Spleen (tissue), 11 donors: Measurements from ENCODE around the gene EPB41L4B. TPM values are rescaled to one million over a fixed set of nuclear protein-coding genes. Genes with fewer than 3 reads are reported as not detected.

Source experiments
- DNase-seq: peaks from one replicate; pipeline ENCODE4 v3.0.0-alpha.2; 2020
- H3K27ac ChIP-seq, 8 donors: fragments of 200-600 bp; sonication (generic) in 7 of 8; 1 replicate in 4 of 8; 2 replicates in 4 of 8; pipeline versions ENCODE4 v1.5.0 to v1.8.0; 2016 to 2021; ENCODE audit warnings: inconsistent platforms in 4 of 8, mild to moderate bottlenecking in 4 of 8, moderate library complexity in 1 of 8
- H3K27me3 ChIP-seq, 7 donors: fragments of 200-600 bp; sonication (generic) in 6 of 7; replicated peaks in 1 of 7; 1 replicate in 4 of 7; 2 replicates in 3 of 7; pipeline versions ENCODE4 v1.5.0 to v1.8.0; 2016 to 2021; ENCODE audit warnings: inconsistent platforms in 3 of 7, mild to moderate bottlenecking in 1 of 7
- H3K36me3 ChIP-seq, 6 donors: fragments of 200-600 bp; sonication (generic) in 5 of 6; 1 replicate in 4 of 6; 2 replicates in 2 of 6; pipeline versions ENCODE4 v1.5.0 to v1.8.0; 2016 to 2021; ENCODE audit warnings: inconsistent platforms in 2 of 6
- H3K4me1 ChIP-seq, 6 donors: fragments of 200-600 bp; sonication (generic) in 5 of 6; 1 replicate in 3 of 6; 2 replicates in 3 of 6; pipeline versions ENCODE4 v1.5.0 to v1.8.0; 2016 to 2021; ENCODE audit warnings: inconsistent platforms in 3 of 6
- H3K4me3 ChIP-seq, 8 donors: fragments of 200-600 bp; sonication (generic) in 7 of 8; 1 replicate in 4 of 8; 2 replicates in 4 of 8; pipeline versions ENCODE4 v1.5.0 to v1.8.0; 2016 to 2021; ENCODE audit warnings: inconsistent platforms in 4 of 8, mild to moderate bottlenecking in 4 of 8, moderate library complexity in 2 of 8
- H3K9me3 ChIP-seq, 8 donors: fragments of 200-600 bp; sonication (generic) in 7 of 8; 1 replicate in 4 of 8; 2 replicates in 4 of 8; pipeline versions ENCODE4 v1.5.0 to v1.8.0; 2016 to 2021; ENCODE audit warnings: inconsistent platforms in 4 of 8
- POLR2A ChIP-seq, 3 donors: fragments of 450-650 bp; IDR thresholded peaks; one replicate each; pipeline ENCODE4 v1.5.1; 2017; ENCODE audit warnings: antibody characterized with exemption in 3 of 3, mild to moderate bottlenecking in 1 of 3
- POLR2AphosphoS5 ChIP-seq, 3 donors: sonication (generic); formaldehyde crosslinking; IDR thresholded peaks; one replicate each; pipeline ENCODE4 v1.5.1; 2017; ENCODE audit warnings: antibody characterized with exemption in 3 of 3
- WGBS, 5 donors: extraction: QIAGEN DNeasy Blood & Tissue Kit in 3 of 5; methylation state at CpG; one replicate each; pipeline versions ENCODE4 v1.1.5 to v1.1.7; 2013 to 2018; 5-methylcytosine and 5-hydroxymethylcytosine counted together
- intact Hi-C: fragments of 100-400 bp; cut with DNase I; formaldehyde crosslinking; loops from one replicate; pipeline ENCODE4 v1.15.0; 2023; ENCODE audit warnings: low total_unique reads
- polyA plus RNA-seq, 3 donors: library from polyadenylated mRNA; stranded (reverse); fragments of 200-250 nt; gene quantifications; one replicate each; pipeline ENCODE4 v1.2.1, GENCODE V29; 2013
- total RNA-seq, 7 donors: library from RNA; depleted of rRNA in 3 of 7; stranded (reverse); fragments of >200 nt in 3 of 7; fragmentation: NEBNext Ultra II Directional in 4 of 7; extraction: Animal tissue kit (Norgen Biotek cat#: 25700) in 4 of 7; gene quantifications; one replicate each; pipeline versions ENCODE4 v1.1.0 to v1.2.1, GENCODE V29; 2016 to 2021
- TF ChIP-seq, protein P1 (sequence below), 11 experiments: fragments of 200-600 bp in 7 of 11; fragments of 450-650 bp in 4 of 11; sonication (generic) in 4 of 11; IDR thresholded peaks in 8 of 11; conservative IDR thresholded peaks in 3 of 11; 1 replicate in 7 of 11; 2 replicates in 4 of 11; pipeline versions ENCODE4 v1.4.0 to v1.8.0; 2016 to 2021; ENCODE audit warnings: antibody characterized with exemption in 11 of 11, inconsistent platforms in 4 of 11, mild to moderate bottlenecking in 1 of 11
- donor health status: healthy with polysubstance abuse.
- donor health status: DM: no; HTN: no; CAD: no; lungs with moderate emphysema.
- donor health status: DM: no; HTN: no; CAD: no.
- donor health status: Bipolar disorder and iron deficiency.
- donor health status: healthy.
- donor health status: DM: no; HTN: no; CAD: no.
- donor health status: DM: yes; HTN: yes; CAD: no.

Gene EPB41L4B
- total and polyA plus RNA-seq, 10 donors, result 0.02 to 0.43 (median 0.18) TPM; not detected in 3

GRCh38 chr9:109329638-109330258 lies 8.9 kb upstream of the EPB41L4B start:
- 50 to 81% (median 70%) methylated on average over 11 of the region's 11 CpGs for WGBS, 5 donors
- Histone ChIP-seq H3K4me3 (no peak overlapping the region), H3K27me3 (peaks cover 0 to 32% (median 0%) of the 10 kb centered on the region in 7 donors), H3K27ac (no peak overlapping the region), H3K4me1 (no peaks in the 10 kb centered on the region), H3K9me3 (no peaks in the 10 kb centered on the region), H3K36me3 (no peaks in the 10 kb centered on the region)
- no peak for DNase-seq
- TF ChIP-seq, protein P1, sequence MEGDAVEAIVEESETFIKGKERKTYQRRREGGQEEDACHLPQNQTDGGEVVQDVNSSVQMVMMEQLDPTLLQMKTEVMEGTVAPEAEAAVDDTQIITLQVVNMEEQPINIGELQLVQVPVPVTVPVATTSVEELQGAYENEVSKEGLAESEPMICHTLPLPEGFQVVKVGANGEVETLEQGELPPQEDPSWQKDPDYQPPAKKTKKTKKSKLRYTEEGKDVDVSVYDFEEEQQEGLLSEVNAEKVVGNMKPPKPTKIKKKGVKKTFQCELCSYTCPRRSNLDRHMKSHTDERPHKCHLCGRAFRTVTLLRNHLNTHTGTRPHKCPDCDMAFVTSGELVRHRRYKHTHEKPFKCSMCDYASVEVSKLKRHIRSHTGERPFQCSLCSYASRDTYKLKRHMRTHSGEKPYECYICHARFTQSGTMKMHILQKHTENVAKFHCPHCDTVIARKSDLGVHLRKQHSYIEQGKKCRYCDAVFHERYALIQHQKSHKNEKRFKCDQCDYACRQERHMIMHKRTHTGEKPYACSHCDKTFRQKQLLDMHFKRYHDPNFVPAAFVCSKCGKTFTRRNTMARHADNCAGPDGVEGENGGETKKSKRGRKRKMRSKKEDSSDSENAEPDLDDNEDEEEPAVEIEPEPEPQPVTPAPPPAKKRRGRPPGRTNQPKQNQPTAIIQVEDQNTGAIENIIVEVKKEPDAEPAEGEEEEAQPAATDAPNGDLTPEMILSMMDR (IDR thresholded peaks at IDR 0.05 in 8 of 11, conservative IDR thresholded peaks at IDR 0.05 in 3 of 11), result no peak
- TF ChIP-seq POLR2A (IDR thresholded peaks at IDR 0.05) (no peak), POLR2AphosphoS5 (IDR thresholded peaks at IDR 0.05) (no peak)
- intact Hi-C loops, result no loop called here

GRCh38 chr9:109328978-109329637 lies 8.2 kb upstream of the EPB41L4B start:
- Histone ChIP-seq H3K27me3 (peaks cover 0 to 28% (median 0%) of the 10 kb centered on the region in 7 donors), H3K36me3 (no peaks in the 10 kb centered on the region), H3K4me1 (no peaks in the 10 kb centered on the region), H3K27ac (no peak overlapping the region), H3K4me3 (no peak overlapping the region), H3K9me3 (no peaks in the 10 kb centered on the region)
- WGBS, 5 donors, result 58 to 65% (median 61%) methylated on average over 12 of the region's 12 CpGs
- intact Hi-C loops, result no loop called here
- no peak for TF ChIP-seq POLR2AphosphoS5 (IDR thresholded peaks at IDR 0.05)
- no peak for DNase-seq

DNA sequence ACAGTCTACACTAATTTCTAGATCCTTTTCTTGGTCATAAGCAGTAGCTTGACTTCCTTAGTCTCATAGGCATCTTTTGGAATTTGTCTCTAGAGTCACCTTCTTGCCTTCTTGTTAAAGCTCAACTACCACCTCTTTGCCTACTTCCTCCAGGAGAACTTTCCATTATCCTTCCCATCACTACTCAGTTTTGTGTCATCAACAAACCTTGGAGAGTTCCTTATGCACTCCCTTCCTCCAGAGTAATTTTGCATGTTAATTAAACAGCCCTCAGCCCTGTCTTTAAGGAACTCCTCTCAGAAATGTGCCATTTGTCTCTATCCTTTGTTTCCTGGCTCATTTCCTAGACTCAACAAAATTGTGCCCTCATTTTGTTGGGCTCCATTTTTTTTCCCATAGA lies 4.2 kb upstream of the EPB41L4B start:
- H3K36me3 ChIP-seq, result no peaks in the 10 kb centered on the region
- H3K27ac ChIP-seq, result no peak overlapping the region
- TF ChIP-seq POLR2A (IDR thresholded peaks at IDR 0.05) (no peak), POLR2AphosphoS5 (IDR thresholded peaks at IDR 0.05) (no peak)
- TF ChIP-seq, protein P1 (IDR thresholded peaks at IDR 0.05 in 8 of 11, conservative IDR thresholded peaks at IDR 0.05 in 3 of 11), result no peak
- peaks cover 0 to 6% (median 4%) of the 10 kb centered on the region in 6 donors for H3K4me1 ChIP-seq
- H3K9me3 ChIP-seq, result no peaks in the 10 kb centered on the region
- no peak for DNase-seq
- no peak overlapping the region for H3K4me3 ChIP-seq
- intact Hi-C loops, result no loop called here
- H3K27me3 ChIP-seq, result peaks cover 0 to 51% (median 23%) of the 10 kb centered on the region in 7 donors

DNA sequence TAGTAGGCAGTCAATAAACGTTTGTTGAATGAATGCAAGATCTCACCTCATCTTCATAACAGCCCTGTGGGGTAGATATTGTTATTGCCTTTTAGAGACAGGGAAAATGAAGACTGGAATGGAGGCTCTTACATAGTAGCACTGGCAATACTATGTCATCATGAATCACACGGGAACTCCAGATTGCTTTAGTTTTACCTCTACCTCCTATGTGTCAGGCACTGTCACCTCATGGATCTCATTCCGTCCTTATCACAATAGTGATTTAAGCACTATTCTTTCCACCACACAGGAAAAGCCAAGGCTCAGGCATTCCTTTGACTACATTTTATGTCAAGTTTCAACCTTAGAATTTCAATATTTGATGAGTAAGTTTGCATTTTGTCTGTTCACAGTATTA lies 2.9 kb upstream of the EPB41L4B start:
- Histone ChIP-seq H3K36me3 (no peaks in the 10 kb centered on the region), H3K27me3 (peaks cover 4 to 64% (median 36%) of the 10 kb centered on the region in 7 donors), H3K4me3 (no peak overlapping the region), H3K27ac (no peak overlapping the region), H3K4me1 (peaks cover 4 to 19% (median 14%) of the 10 kb centered on the region in 6 donors), H3K9me3 (no peaks in the 10 kb centered on the region)
- no peak for DNase-seq
- 72 to 85% (median 74%) methylated on average over 3 of the region's 3 CpGs for WGBS, 5 donors
- TF ChIP-seq POLR2AphosphoS5 (IDR thresholded peaks at IDR 0.05), result no peak
- TF ChIP-seq, protein P1 (IDR thresholded peaks at IDR 0.05 in 8 of 11, conservative IDR thresholded peaks at IDR 0.05 in 3 of 11), result no peak
- no peak for TF ChIP-seq POLR2A (IDR thresholded peaks at IDR 0.05)
- intact Hi-C loops, result no loop called here
